Tongue (tissue), 2 donors: ENCODE measurements around the gene MPDU1. TPM values are rescaled to one million over a fixed set of nuclear protein-coding genes. Genes with fewer than 3 reads are reported as not detected.
A peak's percentile ranks its signal among the peaks of the same experiment; 100 is the strongest.
"Not testable (repeated sequence)": the region's sequence is repeated elsewhere in the genome, so short reads cannot be mapped to it uniquely, and the experiment has no call there.

Experiments used
- DNase-seq: peaks from one replicate; pipeline ENCODE4 v3.0.0-alpha.2; 2015
- total RNA-seq: library from RNA; depleted of rRNA; stranded (reverse); fragments of >200 nt; gene quantifications from one replicate; pipeline ENCODE4 v1.2.3, GENCODE V29; 2014

Gene MPDU1
- total RNA-seq, 1 donor from 2014 or later: 27.4 TPM

DNA sequence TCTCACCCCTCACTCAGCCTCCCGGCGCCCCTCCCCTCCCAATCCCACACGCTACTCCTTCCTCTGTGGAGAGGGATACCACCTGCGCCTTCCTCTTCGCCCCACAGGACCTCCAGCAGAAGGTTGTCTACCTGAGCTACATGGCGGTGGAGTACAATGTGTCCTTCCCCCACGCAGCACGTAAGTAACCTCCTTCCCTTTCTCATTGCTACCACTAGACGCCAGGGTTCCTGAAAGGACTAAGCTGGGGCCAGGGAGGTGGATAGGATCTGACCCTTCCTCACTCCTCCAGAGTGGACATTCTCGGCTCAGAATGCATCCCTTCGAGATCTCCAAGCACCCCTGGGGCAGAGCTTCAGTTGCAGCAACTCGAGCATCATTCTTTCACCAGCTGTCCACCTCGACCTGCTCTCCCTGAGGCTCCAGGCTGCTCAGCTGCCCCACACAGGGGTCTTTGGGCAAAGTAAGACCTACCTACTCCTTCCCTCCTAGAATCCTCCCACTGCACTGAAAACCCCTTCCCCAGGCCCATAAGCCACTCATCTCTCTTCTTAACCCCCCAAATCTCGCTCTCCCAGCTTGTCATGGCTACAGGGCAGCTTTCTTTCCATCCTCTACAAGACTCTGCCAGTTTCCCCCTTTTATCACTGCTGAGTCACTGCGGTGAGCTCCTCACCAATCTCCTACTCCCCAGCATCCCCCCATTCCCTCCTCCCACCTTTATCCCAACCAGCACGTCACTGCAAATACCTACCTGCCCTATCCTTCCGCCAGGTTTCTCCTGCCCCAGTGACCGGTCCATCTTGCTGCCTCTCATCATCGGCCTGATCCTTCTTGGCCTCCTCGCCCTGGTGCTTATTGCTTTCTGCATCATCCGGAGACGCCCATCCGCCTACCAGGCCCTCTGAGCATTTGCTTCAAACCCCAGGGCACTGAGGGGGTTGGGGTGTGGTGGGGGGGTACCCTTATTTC, 2.8 kb upstream of the MPDU1 start:
- DNase-seq: no peak

DNA sequence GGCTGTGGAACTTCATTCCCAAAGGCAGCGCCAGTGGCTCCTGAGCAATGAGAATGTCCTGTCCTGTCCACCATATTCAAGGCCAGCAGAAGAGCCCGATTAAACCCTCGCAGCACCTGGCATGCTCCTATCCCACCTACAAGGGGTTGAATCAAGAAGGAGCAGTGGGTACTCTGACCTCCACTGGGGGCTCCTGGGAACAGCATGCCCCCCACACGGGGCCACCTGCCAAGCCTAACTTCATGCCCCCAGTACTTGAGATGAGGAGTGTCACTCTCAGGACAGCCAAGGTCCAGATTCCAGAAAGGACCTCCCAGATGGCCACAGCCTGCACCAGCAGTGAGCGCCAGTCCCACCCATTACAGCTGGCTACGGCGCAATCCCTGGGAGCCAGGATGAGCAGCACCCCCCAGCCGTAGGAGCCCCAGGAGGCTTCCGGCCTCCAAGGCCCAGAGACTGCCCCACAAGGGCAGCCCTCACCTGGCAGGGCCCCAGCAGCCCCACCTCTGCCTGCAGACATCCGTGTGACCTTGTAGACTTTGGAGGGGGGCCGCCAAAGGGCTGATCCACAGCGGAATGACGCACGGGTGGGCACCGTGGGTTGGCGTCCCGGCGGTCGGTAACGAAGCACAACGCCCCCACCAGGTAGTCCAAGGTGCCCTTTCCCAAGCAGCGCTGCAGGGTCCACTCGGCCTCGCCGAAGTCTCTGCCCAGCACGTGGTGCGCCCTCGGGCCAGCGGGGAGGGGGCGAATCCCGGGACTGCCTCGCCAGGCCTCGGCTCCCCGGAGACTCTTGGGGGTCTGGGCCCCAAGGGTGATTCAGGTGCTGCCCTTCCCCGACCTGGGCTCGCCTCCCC, 1.0 kb upstream of the MPDU1 start:
- no peak for DNase-seq

DNA sequence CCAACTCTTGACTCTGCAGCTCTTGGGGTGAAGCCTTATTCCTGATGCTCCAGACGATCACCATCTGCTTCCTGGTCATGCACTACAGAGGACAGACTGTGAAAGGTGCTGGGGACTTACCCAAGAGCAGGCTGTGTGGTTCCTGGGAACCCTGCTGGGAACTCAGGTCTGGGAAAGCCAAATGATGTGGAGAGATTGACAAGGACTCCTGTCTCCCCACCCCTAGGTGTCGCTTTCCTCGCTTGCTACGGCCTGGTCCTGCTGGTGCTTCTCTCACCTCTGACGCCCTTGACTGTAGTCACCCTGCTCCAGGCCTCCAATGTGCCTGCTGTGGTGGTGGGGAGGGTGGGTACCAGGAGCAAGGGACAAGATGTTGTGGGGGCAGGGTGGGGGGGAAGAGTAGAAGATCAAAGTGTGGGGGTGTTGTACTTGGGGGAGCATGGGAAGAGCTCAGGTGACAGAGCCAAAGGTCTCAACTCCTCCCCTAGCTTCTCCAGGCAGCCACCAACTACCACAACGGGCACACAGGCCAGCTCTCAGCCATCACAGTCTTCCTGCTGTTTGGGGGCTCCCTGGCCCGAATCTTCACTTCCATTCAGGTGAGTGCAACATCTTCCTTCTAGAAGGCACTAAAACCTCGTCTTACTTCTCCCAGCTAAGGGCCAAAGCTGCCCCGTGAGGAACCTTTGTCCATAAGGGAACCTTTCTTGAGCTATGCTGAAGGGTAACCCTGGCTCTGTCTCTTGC, 3.2 kb downstream of the MPDU1 start:
- DNase-seq: no peak

DNA sequence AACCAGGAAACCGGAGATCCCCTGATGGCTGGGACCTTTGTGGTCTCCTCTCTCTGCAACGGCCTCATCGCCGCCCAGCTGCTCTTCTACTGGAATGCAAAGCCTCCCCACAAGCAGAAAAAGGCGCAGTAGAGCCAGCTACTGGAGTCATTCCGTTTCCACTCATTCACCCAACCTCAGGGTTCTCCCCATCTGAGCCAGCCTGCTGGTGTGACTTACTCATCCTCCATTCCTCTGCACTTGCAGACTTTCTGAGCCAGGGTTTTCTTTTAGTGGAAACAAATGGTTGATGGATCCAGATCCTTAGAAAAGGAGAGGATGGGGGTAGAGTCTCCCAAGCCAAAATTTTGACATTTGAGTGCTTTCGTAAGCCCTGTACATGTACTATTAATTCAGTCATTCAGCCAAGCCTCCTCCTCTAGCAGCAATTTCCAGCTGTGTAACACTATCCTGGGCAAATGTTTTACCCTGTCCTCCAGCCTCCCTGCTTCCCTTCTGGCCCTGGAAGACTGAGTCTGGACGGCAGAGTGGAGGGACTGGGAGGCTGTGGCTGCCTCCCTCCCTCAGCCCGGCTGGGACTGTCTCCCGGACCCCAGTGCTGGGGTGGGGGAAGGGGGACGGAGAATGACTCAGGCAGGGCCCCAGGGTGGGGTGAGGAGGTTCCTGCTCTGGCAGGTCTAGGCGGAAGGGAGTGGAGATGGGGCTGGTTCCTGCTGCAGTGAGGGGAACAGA, 3.9 kb downstream of the MPDU1 start:
- peak; percentile 59 for DNase-seq

GRCh38 chr17:7588553-7589203, 5.0 kb downstream of the MPDU1 start:
- DNase-seq: no peak

DNA sequence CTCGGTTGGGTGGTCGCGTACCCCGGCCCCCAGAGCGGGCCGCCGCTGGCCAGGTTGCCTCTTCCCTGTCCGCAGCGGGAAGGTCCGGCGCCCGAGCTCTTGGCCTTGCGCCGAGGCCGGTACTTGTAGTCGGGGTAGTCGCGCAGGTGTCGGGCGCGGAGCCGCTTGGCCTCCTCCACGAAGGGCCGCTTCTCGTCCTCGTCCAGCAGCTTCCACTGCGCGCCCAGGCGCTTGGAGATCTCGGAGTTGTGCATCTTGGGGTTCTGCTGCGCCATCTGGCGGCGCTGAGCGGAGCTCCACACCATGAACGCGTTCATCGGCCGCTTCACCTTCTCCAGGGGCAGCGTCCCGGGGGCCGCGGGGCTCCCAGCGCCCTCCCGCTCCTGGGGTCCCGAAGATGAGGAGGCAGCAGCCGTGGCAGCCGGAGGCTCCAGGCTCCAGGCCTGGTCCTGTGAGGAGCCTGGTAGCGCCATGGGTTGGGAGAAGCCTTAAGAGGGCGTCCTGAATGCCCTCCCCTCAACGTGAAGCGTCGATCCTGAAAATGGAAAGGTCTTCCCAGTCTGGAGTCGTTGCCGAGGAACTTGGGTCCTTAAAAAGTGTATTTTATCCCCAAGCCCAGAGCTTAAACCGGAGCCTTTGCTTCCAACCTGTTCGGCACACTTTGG, 5.7 kb downstream of the MPDU1 start:
- DNase-seq: peak; percentile 95

DNA sequence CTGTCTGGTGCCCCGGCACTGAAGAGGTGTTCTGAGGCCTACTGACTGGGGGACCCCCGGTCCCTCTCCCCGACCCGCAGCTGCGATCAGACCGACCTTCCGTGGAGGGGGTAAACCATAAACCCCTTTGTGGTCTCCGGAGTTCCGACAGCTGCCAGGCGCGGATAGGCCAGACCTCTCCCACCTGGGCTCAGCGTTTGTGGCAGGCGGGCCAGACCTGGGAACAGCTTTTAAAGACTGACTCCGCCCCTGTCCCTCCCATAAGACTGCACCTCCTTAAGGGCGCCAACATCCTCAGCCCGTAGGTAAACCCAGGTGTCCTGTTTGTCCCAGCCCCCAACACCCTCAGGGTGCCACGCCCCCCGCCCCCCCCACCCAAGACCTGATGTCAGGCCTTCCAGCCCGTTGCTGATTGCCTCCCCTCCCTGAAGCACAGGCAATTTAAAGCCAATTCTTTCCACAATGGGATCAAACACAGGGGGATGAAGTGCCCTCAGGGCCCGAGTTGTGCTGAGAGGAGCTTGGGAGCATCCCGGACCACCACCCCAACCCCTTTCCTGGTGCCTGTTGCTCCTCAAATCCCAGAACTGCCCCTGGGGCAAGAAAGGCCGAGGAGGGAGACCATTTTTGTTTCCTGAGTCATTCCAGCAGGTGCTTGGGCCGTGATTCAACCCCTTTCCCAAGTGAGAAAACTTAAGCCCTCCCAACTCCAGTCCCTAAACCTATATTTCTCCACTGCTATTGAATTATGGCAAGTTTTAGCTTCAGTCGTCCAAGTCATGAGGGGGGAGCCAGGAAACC, 6.4 kb downstream of the MPDU1 start, which contains the start of gene SOX15:
SOX15 (minus strand) TSS at position 204 of the 801 bp plus-strand sequence. CDS start 418 bp downstream, outside the sequence.
- peak; percentile 42 for DNase-seq

- DNase-seq: no peak
Observed at GRCh38 chr17:7590743-7591142, 7.1 kb downstream of the MPDU1 start.

DNA sequence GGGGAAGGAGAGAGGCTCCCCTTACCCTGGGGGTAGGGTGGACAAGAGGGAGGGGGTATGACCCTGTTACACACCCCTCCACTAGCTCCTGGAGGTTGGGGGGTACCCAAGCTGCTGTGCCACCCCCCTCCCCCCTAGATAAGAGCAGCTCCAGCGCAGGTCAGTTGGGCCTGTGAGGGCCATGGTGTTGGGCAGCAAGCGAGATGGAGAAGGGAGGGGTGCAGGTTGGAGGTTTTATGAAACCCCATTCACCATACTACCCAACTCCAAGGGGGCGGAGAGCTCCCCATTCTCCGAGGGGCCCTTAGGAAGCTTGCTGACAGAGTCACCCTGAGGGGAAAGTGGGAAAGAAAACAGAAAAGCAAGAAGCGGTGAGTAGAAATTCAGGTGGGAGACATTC, 7.9 kb downstream of the MPDU1 start:
- DNase-seq: no peak

DNA sequence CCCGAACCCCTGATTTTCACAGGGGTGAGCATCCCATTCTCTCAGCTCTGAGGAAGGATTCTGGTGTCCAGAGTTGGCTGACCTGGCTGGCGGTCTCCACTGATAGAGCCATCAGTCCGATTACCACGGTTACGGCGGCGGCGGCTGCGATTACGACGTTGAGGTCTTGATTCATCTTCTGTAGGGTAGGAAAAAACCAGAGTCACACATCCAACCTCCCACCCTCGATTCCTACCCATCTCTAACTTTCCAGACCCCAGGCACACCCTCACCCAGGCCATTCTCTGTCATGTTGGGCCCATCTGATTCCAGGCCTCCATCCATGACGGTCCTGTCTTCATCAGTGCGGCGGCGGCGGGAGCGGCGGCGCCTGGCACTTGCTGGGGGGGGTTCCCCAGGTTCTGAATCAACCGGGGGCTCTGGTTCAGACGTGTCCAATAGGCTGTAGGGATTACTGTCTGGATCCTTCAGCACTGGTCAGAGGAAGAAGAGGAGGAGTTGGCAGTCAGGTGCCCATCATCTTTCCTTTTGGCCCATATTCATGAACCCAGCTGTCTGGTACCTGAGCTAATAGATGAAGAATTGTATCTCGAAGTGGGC, 8.9 kb downstream of the MPDU1 start:
- DNase-seq: no peak

DNA sequence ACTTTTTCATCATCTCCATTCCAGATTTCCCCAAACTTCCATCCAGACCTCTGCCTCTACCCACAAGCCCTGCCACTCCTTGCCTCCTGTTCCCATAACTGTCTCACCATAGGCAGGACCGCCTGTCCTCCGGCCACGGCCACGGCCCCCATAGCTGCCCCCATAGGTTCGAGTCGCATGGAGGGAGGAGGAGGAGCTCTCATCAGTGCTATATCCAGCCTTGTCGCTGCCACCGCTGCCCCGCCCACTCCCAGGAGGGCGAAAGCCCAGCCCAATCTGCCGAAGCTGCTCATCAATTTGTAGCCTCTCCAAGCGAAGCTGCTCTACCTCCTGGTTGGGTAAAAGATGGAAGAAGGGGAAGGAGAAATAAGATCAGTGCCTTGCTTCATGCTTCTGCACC, 9.6 kb downstream of the MPDU1 start:
- DNase-seq: no peak

DNA sequence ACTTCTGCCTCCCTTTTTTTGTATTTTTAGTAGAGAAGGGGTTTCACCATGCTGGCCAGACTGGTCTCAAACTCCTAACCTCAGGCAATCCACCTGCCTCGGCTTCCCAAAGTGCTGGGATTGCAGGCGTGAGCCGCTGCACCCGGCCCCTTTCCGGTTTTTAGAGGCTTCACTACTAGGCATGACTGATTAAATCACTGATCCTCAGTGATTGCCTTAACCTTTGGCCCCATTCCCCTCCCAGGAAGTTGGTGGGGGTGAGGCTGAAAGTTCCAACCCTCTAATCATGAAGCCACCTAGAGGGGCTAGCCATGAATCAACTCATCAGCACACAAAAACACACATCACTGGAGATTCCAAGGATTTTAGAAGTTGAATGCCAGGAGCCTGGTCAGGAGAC, 13.9 kb downstream of the MPDU1 start:
- DNase-seq: not testable (repeated sequence)

DNA sequence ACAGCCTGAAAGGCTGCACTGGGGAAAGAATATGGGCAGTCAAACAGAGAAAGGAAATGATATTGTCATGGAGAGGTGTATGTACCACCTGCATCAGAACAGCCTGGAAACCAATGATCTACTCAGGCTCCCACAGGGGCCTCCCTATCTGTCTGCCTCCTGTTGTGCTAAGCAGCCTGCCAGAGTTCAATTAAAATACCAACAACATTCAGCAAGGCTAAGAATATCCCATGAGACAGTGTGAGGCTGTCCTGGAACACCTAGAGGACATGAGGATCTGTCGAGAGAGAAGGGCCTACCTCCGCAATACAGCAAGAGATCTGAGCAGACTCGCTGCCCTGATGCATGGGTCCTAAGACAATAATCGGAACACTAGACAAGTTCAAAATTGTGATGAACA, 22.6 kb downstream of the MPDU1 start:
- no peak for DNase-seq

DNA sequence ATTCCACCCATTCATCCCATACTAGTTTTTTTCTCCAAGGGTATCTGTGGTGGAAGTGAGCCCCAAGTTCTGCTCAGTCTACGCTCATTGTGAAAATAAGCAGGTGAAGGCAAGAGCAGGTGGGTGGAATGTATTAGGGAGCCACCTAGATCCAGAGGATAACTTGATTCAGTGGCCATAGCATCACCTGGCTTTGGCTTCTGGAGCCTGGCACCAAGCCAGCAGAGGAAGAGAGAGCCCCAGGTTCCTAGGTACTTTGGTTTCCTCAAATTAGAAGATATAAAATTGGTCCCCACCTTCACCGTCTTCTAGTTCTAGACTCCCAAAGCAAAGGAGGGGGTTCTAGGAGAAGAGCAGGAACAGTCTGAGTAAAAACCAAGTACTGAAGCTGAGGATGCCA, 27.0 kb downstream of the MPDU1 start:
- DNase-seq: no peak

GRCh38 chr17:7611635-7612293, 28.1 kb downstream of the MPDU1 start:
- no peak for DNase-seq

DNA sequence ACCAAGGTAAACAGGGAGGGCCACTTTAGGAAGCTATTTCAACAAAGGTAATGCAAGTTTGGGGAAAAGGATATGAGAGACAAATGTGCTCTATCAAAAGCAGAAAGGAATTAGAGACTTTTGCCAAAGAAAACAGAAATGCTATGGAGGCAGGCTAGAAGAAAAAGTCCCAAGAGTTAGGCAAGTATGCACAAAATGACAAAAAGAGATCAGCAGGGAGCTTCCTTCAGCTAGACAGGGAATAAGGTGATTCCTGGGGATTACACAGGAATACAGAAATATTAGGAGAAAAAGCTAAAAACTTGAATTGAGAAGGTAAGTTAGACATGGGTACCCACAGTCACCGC, 28.6 kb downstream of the MPDU1 start:
- no peak for DNase-seq

DNA sequence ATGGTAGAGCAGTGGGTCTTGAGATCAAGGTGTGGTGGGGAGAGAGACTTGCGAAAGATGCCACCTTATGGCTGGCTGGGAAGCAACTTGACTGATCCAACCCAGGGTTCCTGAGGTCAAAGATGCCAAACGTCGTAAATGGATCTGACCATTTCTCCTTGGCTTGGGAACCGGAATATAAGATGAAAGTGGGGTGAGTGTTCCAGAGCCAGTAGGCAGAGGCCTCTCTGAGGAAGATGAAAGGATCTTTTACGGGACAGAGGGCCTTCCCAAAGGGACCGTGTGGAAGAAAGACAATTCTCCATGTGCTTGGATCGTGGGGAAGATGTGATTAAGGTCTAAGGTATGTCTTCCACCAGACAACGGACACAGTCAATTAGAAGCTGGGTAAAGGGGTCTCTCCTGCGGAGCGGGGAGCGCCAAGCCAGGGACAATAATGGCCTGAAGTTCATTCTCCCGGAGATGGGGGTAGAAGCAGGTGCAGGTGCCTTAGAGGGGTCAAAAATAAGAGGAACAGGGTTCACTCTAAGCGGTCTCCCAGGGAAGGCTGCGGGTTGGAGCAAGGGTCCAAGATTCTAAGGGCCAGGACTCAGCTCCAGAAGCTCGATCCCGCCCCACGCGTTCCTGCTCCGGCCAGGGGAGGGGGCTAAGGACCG, 30.2 kb downstream of the MPDU1 start:
- DNase-seq: no peak
